HG03571 (cell line): ENCODE measurements around the gene SGMS2.
"Not testable (repeated sequence)": the region's sequence is repeated elsewhere in the genome, so short reads cannot be mapped to it uniquely, and the experiment has no call there.

Experiments
- ATAC-seq: cut with Tn5 transposase; IDR thresholded peaks from one replicate; pipeline ENCODE4 v1.9.1; 2021; ENCODE audit not compliant: unreplicated experiment

SGMS2 gene

GRCh38 chr4:107906458-107907100 lies 81.8 kb downstream of the SGMS2 start:
- no peak for ATAC-seq

- ATAC-seq = no peak
Measured at GRCh38 chr4:107908377-107908776, 83.6 kb downstream of the SGMS2 start.

- ATAC-seq = peak; percentile 91
Measured at GRCh38 chr4:107913283-107913899, 88.7 kb downstream of the SGMS2 start.

- ATAC-seq = no peak
Measured at GRCh38 chr4:107915220-107915619, 90.5 kb downstream of the SGMS2 start.

GRCh38 chr4:107916623-107917022 lies 91.9 kb downstream of the SGMS2 start:
- ATAC-seq = no peak

GRCh38 chr4:107917500-107917899 lies 92.8 kb downstream of the SGMS2 start:
- ATAC-seq = no peak

- ATAC-seq = no peak
Measured at GRCh38 chr4:107922486-107923473, 98.0 kb downstream of the SGMS2 start.

GRCh38 chr4:107925713-107926112 lies 101.0 kb downstream of the SGMS2 start:
- ATAC-seq = not testable (repeated sequence)

GRCh38 chr4:107926875-107927274 lies 102.1 kb downstream of the SGMS2 start:
- not testable (repeated sequence) for ATAC-seq

GRCh38 chr4:107930821-107931774 lies 106.4 kb downstream of the SGMS2 start, which contains the start of gene CYP2U1:
Gene CYP2U1, plus strand, starts transcription at chr4:107931549. Its CDS starts 95 bp downstream, at chr4:107931644.
- ATAC-seq = peak; percentile 97

GRCh38 chr4:107931775-107932321 lies 107.1 kb downstream of the SGMS2 start:
- ATAC-seq = peak; percentile 19

- ATAC-seq = no peak
Measured at GRCh38 chr4:107935246-107935645, 110.5 kb downstream of the SGMS2 start.

GRCh38 chr4:107937040-107937439 lies 112.3 kb downstream of the SGMS2 start:
- ATAC-seq = no peak

- ATAC-seq = no peak
Measured at GRCh38 chr4:107939307-107939706, 114.6 kb downstream of the SGMS2 start.

- no peak for ATAC-seq
Measured at GRCh38 chr4:107945809-107946208, 121.1 kb downstream of the SGMS2 start.

GRCh38 chr4:107950746-107951540 lies 126.2 kb downstream of the SGMS2 start:
- ATAC-seq = no peak

- ATAC-seq = no peak
Measured at GRCh38 chr4:107951551-107951950, 126.8 kb downstream of the SGMS2 start.

- ATAC-seq = no peak
Measured at GRCh38 chr4:107956011-107956410, 131.3 kb downstream of the SGMS2 start.
